HG02852 (cell line): Measurements from ENCODE around the gene LAMC1.

Experiments used
- ATAC-seq: cut with Tn5 transposase; IDR thresholded peaks from one replicate; pipeline ENCODE4 v1.9.1; 2021; ENCODE audit warnings: mild to moderate bottlenecking, moderate library complexity; ENCODE audit not compliant: unreplicated experiment

Gene LAMC1

DNA sequence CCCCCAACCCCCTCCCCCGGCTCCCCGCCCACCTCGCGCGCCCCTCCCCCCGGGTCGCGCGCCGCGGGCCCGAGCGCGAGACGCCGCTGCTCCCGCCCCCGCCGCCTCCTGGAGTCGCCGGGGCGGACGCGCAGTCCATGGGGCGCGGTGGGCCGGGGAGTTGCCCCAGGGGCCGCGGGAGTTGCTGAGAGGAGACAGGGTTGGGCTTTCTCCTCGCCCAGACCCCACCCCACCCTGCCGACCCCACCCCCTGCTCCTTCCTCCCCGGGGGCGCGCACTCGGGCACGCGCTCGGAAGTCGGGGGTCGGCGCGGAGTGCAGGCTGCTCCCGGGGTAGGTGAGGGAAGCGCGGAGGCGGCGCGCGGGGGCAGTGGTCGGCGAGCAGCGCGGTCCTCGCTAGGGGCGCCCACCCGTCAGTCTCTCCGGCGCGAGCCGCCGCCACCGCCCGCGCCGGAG is at the start of gene LAMC1:
Gene LAMC1, plus strand, starts transcription at position 275 of the 455 bp plus-strand sequence. CDS start 297 bp downstream, outside the sequence.
- ATAC-seq = peak; percentile 22

DNA sequence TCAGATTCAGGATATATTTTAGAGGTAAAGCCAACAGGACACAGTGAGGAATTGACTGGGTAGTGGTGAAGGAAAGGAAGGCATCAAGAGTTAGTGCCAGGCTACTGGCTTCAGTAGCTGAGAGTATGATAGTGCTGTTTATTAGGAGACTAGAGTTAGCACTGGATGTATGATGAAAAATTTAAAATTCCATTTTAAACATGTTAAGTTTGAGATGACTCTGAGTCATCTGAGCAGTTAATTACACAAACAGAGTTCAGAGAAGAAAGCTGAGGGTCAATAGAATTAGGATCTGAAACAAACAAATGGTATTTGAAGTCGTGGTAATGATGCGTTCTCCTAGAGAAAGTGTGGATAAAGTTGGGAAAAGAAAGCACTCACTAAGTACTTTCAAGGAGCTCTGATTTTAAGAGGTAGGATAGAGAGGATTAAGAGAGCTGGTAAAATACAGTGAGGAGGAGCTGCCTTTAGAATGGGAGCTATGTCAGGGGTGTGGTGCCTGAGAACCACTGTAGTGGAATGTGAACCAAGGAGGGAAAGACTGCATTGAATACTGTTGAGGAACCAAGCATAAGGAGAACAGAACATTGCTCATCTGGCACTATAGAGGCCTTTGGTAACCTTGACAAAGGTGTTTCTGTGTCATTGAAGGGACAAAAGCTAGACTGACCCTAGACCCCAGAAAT is 48.6 kb upstream of the LAMC1 start:
- ATAC-seq = no peak

- ATAC-seq = no peak
Observed at GRCh38 chr1:182977480-182977879, 45.7 kb upstream of the LAMC1 start.

- no peak for ATAC-seq
Observed at GRCh38 chr1:182978151-182978853, 44.9 kb upstream of the LAMC1 start.

DNA sequence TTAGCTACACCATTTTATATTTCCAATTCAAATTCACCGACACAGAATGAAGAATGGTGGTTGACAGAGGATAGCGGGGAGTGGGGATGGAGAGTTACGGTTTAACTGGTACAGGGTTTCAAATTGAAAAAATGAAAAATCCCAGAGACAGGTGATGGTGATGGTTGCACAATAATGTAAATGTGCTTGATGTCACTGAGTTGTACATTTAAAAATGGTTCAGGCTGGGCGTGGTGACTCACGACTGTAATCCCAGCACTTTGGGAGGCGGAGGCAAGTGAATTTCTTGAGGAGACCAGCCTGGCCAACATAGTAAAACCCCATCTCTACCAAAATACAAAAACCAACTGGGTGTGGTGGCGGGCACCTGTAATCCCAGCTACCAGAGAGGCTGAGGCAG is 39.1 kb upstream of the LAMC1 start:
- ATAC-seq = no peak

DNA sequence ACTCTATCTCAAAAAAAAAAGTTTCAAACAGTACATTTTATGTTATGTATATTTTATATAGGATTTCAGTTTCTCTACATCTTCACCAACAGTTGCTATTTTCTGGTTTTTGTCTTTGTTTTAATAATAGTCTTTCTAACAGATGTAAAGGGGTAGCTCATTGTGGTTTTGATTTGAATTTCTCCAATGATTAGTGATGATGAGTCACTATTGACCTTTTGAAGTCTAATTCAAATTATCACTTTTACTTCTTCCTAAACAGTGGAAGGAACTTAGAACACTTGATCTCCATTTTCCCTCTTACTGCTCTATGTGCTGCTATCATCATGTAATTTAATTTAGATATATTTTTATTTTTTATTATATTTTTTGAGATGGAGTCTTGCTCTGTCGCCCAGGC is 38.6 kb upstream of the LAMC1 start:
- ATAC-seq = no peak

DNA sequence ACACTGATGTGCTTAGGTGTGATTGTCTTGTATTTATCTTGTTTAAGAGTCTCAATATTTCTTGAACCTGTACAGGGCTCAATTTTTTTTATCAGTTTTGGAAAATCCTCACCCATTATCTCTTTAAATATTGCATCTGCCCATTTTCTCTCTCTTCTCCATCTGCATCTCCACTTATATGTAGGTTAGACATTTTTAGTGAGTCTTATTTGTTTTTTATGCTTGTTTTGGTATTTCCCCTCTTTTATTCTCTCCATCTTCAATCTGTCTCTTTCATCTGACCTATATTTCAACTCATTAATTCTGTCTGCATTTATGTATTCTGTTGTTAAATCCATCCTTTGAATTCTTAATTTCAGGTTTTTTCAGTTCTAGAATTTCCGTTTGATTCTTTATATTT is 37.3 kb upstream of the LAMC1 start:
- no peak for ATAC-seq

DNA sequence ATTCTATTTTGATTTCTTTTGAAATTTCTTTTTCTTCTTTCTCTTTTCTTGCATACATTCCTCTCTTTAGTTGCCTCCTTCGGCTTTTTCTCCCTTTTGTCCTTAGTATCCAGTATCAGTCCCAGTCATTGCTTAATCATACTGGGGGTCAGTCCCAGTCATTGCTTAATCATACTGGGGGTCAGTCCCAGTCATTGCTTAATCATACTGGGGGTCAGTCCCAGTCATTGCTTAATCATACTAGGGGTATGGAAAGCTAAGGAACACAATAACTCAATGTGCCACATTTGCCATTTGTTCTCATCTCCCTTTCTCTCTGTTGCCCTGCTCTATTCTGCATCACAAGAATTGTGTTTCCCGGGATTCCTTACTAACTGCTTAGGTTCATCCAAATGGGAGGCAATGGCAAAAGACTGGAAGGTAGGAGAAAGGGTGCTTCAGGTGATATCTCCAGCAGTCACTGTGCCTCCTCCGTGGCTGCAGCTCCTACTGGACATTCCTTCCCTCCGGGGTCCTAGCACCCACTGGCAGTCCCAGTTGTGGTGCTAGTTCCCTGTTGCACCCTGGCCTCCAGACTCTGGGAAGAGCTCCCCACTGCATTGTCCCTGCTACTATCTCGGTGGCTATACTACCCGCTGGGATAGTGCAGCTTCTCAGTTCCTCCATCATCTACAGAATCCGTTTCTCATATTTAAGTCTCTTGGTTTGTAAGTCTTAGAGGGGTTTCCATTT is 32.6 kb upstream of the LAMC1 start:
- no peak for ATAC-seq

DNA sequence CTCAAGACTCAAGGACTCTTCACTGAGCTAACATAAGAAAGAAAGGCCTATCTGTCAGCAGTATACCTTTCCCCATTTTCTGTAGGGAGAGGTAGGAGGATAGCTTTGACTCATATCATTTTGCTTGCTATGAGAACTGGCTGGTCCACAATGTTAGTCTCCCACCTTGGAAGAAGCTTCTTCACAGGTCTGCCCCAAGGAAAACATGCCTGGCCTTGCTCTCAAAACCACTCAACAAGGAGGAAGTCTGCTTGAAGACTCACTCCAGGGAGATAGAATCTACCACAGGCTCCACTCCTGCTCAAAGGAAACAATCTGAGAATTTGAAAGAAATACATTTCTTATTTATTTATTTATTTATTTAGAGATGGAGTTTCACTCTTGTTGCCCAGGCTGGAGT is 29.5 kb upstream of the LAMC1 start:
- ATAC-seq = no peak

DNA sequence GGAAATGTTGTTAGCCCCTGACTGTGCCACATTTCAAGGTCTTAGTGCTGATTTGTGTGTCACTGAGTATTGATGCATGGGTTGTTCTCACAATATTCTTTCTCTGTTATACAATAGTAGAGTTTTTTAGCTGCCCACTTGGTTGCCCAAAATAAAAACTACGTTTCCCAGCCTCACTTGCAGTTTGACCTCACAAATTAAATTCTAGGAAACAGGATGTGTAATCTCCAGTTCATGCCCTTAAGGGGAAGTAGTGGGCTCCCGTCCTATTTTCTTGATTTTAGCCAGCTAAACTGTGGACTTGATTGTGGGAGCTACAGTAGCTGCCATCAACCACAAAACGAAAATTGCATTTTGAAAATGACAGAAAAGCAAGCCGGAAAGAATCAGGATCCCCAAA is 27.3 kb upstream of the LAMC1 start:
- ATAC-seq = no peak

GRCh38 chr1:182996816-182997215 is 26.4 kb upstream of the LAMC1 start:
- ATAC-seq = no peak

DNA sequence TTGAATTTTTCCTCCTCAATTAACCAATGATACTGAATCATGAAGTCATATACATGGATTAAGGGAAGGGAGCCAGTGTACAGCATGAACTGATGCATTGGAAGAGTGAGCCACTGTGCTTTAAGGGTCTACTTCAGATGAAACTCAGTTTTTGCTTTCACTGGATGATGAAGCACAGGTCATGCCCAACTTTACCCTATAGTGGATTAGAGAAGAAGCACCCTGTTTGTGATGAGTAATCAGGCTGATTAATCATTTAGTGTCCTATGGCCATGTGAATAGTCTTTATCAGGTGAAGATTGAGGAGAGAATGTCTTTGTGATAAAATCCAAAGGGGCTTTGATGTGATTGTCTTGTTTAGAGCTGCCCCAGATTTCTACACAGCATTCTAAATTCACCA is 24.7 kb upstream of the LAMC1 start:
- no peak for ATAC-seq

DNA sequence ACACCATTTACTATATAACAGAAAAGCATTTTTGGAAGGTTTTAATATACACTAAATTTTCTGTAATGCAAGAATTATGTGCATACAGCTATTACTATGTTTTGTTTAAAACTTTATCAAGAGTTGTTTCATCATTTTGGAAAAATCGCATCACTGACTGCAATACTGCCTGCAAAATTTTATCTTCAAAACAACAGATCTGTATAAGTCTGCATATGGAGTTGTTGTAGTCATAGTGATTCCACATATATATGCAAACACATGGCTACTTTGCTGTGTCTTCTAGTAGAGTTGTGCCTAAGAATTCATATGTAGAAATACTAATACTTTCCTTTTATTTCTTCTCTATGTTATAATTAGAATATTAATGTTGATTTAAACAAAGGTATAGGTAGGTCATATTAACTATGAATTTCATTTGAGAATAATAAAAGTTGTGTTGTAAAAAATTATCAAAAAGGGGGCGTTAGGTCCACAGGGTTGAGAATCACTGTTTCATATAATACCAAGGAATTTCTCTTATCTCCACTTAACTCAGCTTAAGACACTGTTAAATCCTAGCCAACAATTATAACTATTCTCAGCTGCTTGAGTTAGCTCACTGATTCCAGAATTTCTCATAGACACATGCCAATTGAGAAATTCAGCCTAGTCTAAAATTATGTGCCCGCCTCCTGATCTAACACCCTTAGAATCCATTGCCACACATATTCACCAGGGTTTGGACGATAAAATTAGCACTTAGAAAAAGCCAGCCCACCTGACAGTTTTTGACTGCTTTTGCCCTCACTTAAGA is 22.9 kb upstream of the LAMC1 start:
- no peak for ATAC-seq

DNA sequence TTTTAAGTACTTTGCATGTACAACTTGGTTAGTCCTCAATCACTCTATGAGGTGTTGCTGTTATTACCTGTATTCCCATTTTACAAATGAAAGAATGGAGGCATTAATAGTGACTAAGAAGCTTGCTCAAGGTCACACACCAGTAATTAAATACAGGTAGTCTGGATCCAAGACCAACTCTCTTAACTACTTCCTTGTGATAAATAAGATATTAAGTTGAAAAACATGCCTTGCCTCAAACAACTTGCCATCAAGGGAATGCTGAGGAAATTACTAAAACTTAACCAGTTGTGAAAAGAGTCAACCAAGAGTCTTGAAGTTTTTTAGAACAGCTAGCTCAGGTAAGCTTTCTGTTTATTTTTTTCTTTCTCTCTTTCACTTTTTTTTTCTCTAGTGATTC is 21.0 kb upstream of the LAMC1 start:
- ATAC-seq = no peak

- no peak for ATAC-seq
Observed at GRCh38 chr1:183002797-183003196, 20.4 kb upstream of the LAMC1 start.

DNA sequence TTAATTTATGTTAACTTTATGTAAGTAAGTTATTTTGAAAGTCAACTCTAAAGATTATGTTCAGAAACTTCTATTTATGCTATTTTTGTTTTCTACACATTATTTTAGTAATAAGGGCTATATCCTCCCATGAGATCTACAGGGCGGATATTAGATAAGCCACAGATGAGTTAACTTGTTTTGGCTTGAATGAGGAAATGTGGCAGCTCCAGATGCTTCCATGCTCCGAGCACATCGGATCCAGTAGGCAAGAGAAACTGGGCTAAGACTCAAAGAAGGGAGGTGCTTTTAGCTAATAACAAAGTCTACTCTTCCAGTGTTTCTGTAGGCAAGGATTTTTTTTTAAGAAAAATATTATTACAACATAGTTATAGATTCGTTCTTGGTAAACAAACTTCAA is 20.0 kb upstream of the LAMC1 start:
- ATAC-seq = no peak

DNA sequence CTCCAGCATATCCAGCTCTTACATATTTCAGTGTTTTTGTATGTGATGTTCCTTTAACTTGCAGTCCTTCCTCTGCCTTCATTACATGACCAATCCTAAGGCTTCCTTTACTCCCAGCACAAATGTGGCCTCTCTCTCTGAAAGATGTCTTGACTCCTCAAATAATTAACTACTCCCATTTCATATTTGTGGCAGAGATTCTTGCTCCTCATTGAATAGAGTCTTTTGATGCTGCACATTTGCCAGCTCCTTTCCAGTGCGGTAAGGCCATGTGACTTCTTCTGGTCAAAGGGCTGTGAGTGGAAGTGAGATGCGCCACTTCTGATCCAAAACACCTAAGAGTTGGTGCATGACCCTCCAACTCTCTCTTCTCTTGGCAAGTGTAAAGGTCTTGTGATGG is 19.1 kb upstream of the LAMC1 start:
- no peak for ATAC-seq

DNA sequence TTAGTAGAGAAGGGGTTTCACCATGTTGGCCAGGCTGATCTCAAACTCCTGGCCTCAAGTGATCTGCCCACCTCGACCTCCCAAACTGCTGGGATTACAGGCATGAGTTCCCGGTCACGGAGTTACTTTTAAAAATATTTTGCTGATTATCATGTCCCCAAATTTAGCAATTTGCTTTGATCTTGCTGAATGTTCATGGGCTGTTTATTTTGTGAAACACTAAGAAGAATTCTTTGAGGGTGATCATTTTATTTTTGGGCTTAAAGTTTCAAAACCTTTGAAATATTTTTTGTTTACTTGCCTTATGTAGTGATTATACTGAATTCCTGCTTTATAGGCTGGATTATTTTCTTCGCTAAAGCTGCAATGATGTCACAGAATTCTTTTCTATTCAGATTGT is 11.4 kb upstream of the LAMC1 start:
- no peak for ATAC-seq

- ATAC-seq = no peak
Observed at GRCh38 chr1:183012301-183012994, 10.8 kb upstream of the LAMC1 start.

- no peak for ATAC-seq
Observed at GRCh38 chr1:183019139-183019740, 4.0 kb upstream of the LAMC1 start.
